HEK293 (cell line): ENCODE measurements around the gene CELF1.

Experiments
- CTCF ChIA-PET: fragments of 350-600 bp; formaldehyde crosslinking; extraction: SDS; loops from one replicate; lab custom pipeline; 2021; ENCODE audit warnings: antibody characterized with exemption; lab: Yijun Ruan, JAX
- POLR2A ChIA-PET: fragments of 300-600 bp; formaldehyde crosslinking; extraction: SDS; loops from one replicate; lab custom pipeline; 2020; ENCODE audit warnings: antibody characterized with exemption, inconsistent platforms; lab: Yijun Ruan, JAX
- H3K27ac ChIP-seq: fragments of 200-500 bp; sonication (Bioruptor generic); 2 replicates; pipeline ENCODE4 v1.5.1; 2014; ENCODE audit warnings: low read depth, low read length, control low read depth, inconsistent platforms; ENCODE audit errors: extremely low read depth
- H3K36me3 ChIP-seq, 2 experiments: fragments of 200-500 bp in 1 of 2; sonication (Bioruptor generic) in 1 of 2; 1 replicate in 1 of 2; 2 replicates in 1 of 2; pipeline ENCODE4 v1.5.1; 2014 to 2017; ENCODE audit warnings: inconsistent platforms in 2 of 2, low read length in 2 of 2; ENCODE audit not compliant: control insufficient read depth in 2 of 2, insufficient read depth in 1 of 2
- H3K4me1 ChIP-seq: fragments of 200-500 bp; sonication (Bioruptor generic); 2 replicates; pipeline ENCODE4 v1.5.1; 2014; ENCODE audit warnings: mild to moderate bottlenecking, low read length, inconsistent platforms; ENCODE audit not compliant: control insufficient read depth, insufficient read depth
- H3K4me3 ChIP-seq: 2 replicates; pipeline ENCODE4 v1.5.1; 2011; ENCODE audit warnings: low read depth, mild to moderate bottlenecking, control low read depth, low read length, moderate library complexity
- H3K9me3 ChIP-seq: fragments of 200-500 bp; sonication (Bioruptor generic); 2 replicates; pipeline ENCODE4 v1.5.1; 2014; ENCODE audit warnings: low read depth, low read length, inconsistent platforms; ENCODE audit not compliant: control insufficient read depth, insufficient read depth
- HOXA7 ChIP-seq: sonication (generic); formaldehyde crosslinking; IDR thresholded peaks from 2 replicates; pipeline ENCODE4 v1.8.1; 2022; ENCODE audit warnings: missing genetic modification reagents, borderline replicate concordance
- HOXC10 ChIP-seq: sonication (generic); formaldehyde crosslinking; IDR thresholded peaks from 2 replicates; pipeline ENCODE4 v1.8.1; 2023; ENCODE audit warnings: mild to moderate bottlenecking, missing genetic modification reagents
- KLF10 ChIP-seq: fragments of 450-650 bp; IDR thresholded peaks from 2 replicates; pipeline ENCODE4 v1.5.1; 2018; ENCODE audit warnings: missing biosample characterization, mild to moderate bottlenecking, missing genetic modification characterization
- KLF7 ChIP-seq: fragments of 450-650 bp; formaldehyde crosslinking; IDR thresholded peaks from 2 replicates; pipeline ENCODE4 v1.5.1; 2016; ENCODE audit warnings: missing biosample characterization, missing genetic modification characterization, borderline replicate concordance
- OSR2 ChIP-seq: fragments of 450-650 bp; formaldehyde crosslinking; IDR thresholded peaks from 2 replicates; pipeline ENCODE4 v1.5.1; 2016; ENCODE audit warnings: missing biosample characterization, missing genetic modification characterization
- SP2 ChIP-seq: fragments of 450-650 bp; formaldehyde crosslinking; IDR thresholded peaks from 2 replicates; pipeline ENCODE4 v1.5.1; 2016; ENCODE audit warnings: missing biosample characterization, missing genetic modification characterization
- TCF7L2 ChIP-seq: IDR thresholded peaks from 2 replicates; pipeline ENCODE4 v1.6.1; 2011; ENCODE audit warnings: low read depth, mild to moderate bottlenecking, inconsistent platforms, low read length, moderate library complexity, borderline replicate concordance
- ZBTB8A ChIP-seq: fragments of 450-650 bp; formaldehyde crosslinking; IDR thresholded peaks from 2 replicates; pipeline ENCODE4 v1.5.1; 2016; ENCODE audit warnings: missing biosample characterization, missing genetic modification characterization
- ZNF10 ChIP-seq: fragments of 450-650 bp; formaldehyde crosslinking; IDR thresholded peaks from 2 replicates; pipeline ENCODE4 v1.5.1; 2017; ENCODE audit warnings: missing biosample characterization, missing genetic modification characterization
- ZNF114 ChIP-seq: fragments of 450-650 bp; formaldehyde crosslinking; IDR thresholded peaks from 2 replicates; pipeline ENCODE4 v1.5.0; 2017; ENCODE audit warnings: missing biosample characterization, missing genetic modification characterization
- ZNF132 ChIP-seq: fragments of 450-650 bp; formaldehyde crosslinking; IDR thresholded peaks from 2 replicates; pipeline ENCODE4 v1.5.1; 2017; ENCODE audit warnings: missing biosample characterization, missing genetic modification characterization, borderline replicate concordance
- ZNF175 ChIP-seq: fragments of 450-650 bp; formaldehyde crosslinking; IDR thresholded peaks from 2 replicates; pipeline ENCODE4 v1.5.1; 2016; ENCODE audit warnings: missing biosample characterization, missing genetic modification characterization
- ZNF23 ChIP-seq: fragments of 450-650 bp; formaldehyde crosslinking; IDR thresholded peaks from 2 replicates; pipeline ENCODE4 v1.5.1; 2016; ENCODE audit warnings: missing biosample characterization, missing genetic modification characterization, borderline replicate concordance
- ZNF324 ChIP-seq: fragments of 450-650 bp; formaldehyde crosslinking; IDR thresholded peaks from 2 replicates; pipeline ENCODE4 v1.5.1; 2016; ENCODE audit warnings: missing biosample characterization, missing genetic modification characterization
- ZNF335 ChIP-seq: fragments of 450-650 bp; formaldehyde crosslinking; conservative IDR thresholded peaks from 2 replicates; pipeline ENCODE4 v1.5.1; 2016; ENCODE audit warnings: missing biosample characterization, missing genetic modification characterization
- ZNF366 ChIP-seq: fragments of 450-650 bp; formaldehyde crosslinking; conservative IDR thresholded peaks from 2 replicates; pipeline ENCODE4 v1.5.1; 2016; ENCODE audit warnings: missing biosample characterization, missing genetic modification characterization
- ZNF391 ChIP-seq: fragments of 450-650 bp; formaldehyde crosslinking; IDR thresholded peaks from 2 replicates; pipeline ENCODE4 v1.5.1; 2016; ENCODE audit warnings: low read depth, missing biosample characterization, missing genetic modification characterization, borderline replicate concordance
- ZNF501 ChIP-seq: fragments of 450-650 bp; formaldehyde crosslinking; IDR thresholded peaks from 2 replicates; pipeline ENCODE4 v1.5.1; 2016; ENCODE audit warnings: missing biosample characterization, missing genetic modification characterization
- ZNF514 ChIP-seq: fragments of 450-650 bp; formaldehyde crosslinking; IDR thresholded peaks from 2 replicates; pipeline ENCODE4 v1.5.1; 2016; ENCODE audit warnings: missing biosample characterization, missing genetic modification characterization
- ZNF530 ChIP-seq: fragments of 450-650 bp; formaldehyde crosslinking; IDR thresholded peaks from 2 replicates; pipeline ENCODE4 v1.5.1; 2016; ENCODE audit warnings: low read depth, missing biosample characterization, missing genetic modification characterization
- ZNF664 ChIP-seq: fragments of 450-650 bp; formaldehyde crosslinking; IDR thresholded peaks from 2 replicates; pipeline ENCODE4 v1.5.1; 2016; ENCODE audit warnings: missing biosample characterization, missing genetic modification characterization
- ZNF777 ChIP-seq: fragments of 450-650 bp; formaldehyde crosslinking; IDR thresholded peaks from 2 replicates; pipeline ENCODE4 v1.5.1; 2017; ENCODE audit warnings: missing biosample characterization, missing genetic modification characterization, borderline replicate concordance
- ZNF830 ChIP-seq: fragments of 450-650 bp; IDR thresholded peaks from 2 replicates; pipeline ENCODE4 v1.5.0; 2018; ENCODE audit warnings: missing biosample characterization, missing genetic modification characterization, low read depth, mild to moderate bottlenecking, moderate library complexity
- ZSCAN23 ChIP-seq: fragments of 450-650 bp; formaldehyde crosslinking; IDR thresholded peaks from 2 replicates; pipeline ENCODE4 v1.5.1; 2016; ENCODE audit warnings: missing biosample characterization, missing genetic modification characterization
- ZSCAN30 ChIP-seq: fragments of 450-650 bp; IDR thresholded peaks from 2 replicates; pipeline ENCODE4 v1.5.1; 2018; ENCODE audit warnings: missing biosample characterization, mild to moderate bottlenecking, missing genetic modification characterization, moderate library complexity
- TF ChIP-seq, protein P1 (sequence below): fragments of 450-650 bp; formaldehyde crosslinking; IDR thresholded peaks from 2 replicates; pipeline ENCODE4 v1.5.1; 2016; ENCODE audit warnings: missing biosample characterization, missing genetic modification characterization
- TF ChIP-seq, protein P2 (sequence below): fragments of 450-650 bp; formaldehyde crosslinking; IDR thresholded peaks from 2 replicates; pipeline ENCODE4 v1.5.1; 2016; ENCODE audit warnings: missing biosample characterization, missing genetic modification characterization
- TF ChIP-seq, protein P3 (sequence below): fragments of 450-650 bp; formaldehyde crosslinking; IDR thresholded peaks from 2 replicates; pipeline ENCODE4 v1.5.1; 2016; ENCODE audit warnings: missing biosample characterization, missing genetic modification characterization

Gene CELF1

DNA sequence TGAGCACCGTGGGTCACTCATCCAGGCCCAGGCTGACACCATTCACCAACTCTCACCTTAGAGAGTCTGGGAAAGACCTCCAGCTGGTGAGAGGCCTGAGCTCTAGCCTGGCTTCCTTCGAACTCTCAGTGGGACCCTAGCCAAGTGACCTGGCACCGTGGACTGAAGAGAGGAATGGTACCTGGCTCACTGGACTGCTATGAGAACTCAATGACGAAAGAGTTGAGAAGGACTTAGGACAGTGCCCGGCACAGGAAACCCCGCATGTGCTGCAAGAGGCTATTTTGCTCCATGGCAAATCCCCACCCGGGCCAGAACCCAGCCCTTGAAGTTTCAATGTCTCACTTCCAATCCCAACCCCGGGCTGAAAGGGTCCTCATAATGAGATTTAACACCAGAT lies 103.4 kb downstream of the CELF1 start (continued):
- TF ChIP-seq ZNF10 (tag by site-specific recombination): no peak
- TF ChIP-seq, all 188 proteins: peak for 0

DNA sequence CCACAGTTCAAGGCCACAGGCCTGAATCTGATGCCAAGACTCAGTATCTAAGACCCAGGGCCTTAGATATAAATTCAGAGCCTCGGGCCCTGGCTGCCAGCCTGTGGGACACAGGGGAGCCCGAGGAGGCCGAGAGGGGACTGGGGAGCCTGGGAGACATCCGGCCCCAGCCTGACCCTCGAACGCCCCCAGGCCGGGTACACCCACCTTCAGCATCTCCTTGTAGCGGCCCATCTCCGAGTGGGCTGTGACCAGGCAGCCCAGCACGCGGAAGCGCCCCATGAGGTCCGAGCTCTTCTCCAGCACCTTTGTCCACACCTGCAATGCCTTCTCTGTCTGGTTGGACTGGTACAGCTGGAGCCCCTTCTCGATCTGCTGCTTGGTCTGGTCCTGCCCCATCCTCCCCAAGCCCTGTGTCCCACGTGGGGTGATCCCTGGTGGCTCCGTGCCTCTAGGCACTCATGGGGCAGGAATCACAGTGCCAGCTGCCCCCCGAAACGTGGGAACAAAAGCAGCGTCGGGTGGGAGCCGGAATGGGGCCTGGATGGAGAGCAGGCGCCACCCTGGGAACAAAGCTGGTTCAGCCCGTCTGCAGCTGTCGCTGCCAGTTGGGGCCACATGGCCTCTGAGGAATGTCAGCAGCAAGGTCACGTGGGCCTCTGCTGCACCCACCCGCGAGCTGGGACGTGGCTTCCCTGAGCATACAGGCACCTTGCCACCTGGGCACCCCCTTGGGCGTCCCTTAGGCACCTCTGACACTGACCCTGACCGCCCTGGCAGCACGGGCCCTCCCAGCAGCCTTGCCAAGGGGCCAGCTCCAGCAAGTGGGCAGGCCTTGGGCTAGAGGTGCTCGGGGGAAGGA lies 104.1 kb downstream of the CELF1 start, which contains the start of gene RAPSN:
RAPSN (minus strand) TSS at position 571 of the 862 bp plus-strand sequence; CDS start at position 399, 172 bp downstream.
- no peaks in the 10 kb centered on the region for H3K4me1 ChIP-seq
- H3K36me3 ChIP-seq: no peaks in the 10 kb centered on the region
- H3K27ac ChIP-seq: no peak within 1 kb of the TSS
- no peak within 1 kb of the TSS for H3K4me3 ChIP-seq
- CTCF ChIA-PET: no interaction called here
- TF ChIP-seq ZNF132 (tag by site-specific recombination) (no peak), OSR2 (tag by site-specific recombination) (no peak), ZNF175 (tag by site-specific recombination) (no peak), ZNF366 (no peak), ZSCAN23 (no peak), KLF10 (tag by site-specific recombination) (no peak), ZNF114 (tag by site-specific recombination) (no peak), ZNF23 (tag by site-specific recombination) (no peak), ZBTB8A (tag by site-specific recombination) (no peak), ZNF830 (tag by site-specific recombination) (no peak), ZNF391 (tag by site-specific recombination) (no peak)
- TF ChIP-seq, protein P1, sequence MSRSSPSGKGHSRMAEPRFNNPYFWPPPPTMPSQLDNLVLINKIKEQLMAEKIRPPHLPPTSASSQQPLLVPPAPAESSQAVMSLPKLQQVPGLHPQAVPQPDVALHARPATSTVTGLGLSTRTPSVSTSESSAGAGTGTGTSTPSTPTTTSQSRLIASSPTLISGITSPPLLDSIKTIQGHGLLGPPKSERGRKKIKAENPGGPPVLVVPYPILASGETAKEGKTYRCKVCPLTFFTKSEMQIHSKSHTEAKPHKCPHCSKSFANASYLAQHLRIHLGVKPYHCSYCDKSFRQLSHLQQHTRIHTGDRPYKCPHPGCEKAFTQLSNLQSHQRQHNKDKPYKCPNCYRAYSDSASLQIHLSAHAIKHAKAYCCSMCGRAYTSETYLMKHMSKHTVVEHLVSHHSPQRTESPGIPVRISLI (tag by site-specific recombination): no peak
- no peaks in the 10 kb centered on the region for H3K9me3 ChIP-seq
- POLR2A ChIA-PET: no interaction called here

DNA sequence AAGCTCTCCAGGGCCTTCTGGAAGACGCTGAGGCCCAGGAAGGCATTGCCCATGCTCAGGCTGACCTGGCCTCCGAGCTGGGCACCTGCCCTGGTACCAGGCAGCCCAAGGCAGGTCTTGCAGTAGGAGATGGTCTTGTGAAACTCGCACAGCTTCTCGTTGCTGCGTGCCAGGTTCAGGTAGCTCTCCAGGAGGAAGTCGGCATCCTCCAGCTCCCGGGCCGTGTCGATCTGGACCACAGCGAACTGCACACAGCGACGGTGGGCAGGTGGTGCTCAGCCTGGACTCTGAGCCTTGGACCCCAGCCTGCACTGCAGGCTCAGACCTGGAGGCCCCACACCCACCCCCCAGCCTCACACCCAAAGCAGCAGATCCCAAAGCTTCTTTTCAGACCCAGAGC lies 105.0 kb downstream of the CELF1 start:
- POLR2A ChIA-PET: no interaction called here
- no peak overlapping the region for H3K27ac ChIP-seq
- CTCF ChIA-PET: no interaction called here
- TF ChIP-seq, protein P2, sequence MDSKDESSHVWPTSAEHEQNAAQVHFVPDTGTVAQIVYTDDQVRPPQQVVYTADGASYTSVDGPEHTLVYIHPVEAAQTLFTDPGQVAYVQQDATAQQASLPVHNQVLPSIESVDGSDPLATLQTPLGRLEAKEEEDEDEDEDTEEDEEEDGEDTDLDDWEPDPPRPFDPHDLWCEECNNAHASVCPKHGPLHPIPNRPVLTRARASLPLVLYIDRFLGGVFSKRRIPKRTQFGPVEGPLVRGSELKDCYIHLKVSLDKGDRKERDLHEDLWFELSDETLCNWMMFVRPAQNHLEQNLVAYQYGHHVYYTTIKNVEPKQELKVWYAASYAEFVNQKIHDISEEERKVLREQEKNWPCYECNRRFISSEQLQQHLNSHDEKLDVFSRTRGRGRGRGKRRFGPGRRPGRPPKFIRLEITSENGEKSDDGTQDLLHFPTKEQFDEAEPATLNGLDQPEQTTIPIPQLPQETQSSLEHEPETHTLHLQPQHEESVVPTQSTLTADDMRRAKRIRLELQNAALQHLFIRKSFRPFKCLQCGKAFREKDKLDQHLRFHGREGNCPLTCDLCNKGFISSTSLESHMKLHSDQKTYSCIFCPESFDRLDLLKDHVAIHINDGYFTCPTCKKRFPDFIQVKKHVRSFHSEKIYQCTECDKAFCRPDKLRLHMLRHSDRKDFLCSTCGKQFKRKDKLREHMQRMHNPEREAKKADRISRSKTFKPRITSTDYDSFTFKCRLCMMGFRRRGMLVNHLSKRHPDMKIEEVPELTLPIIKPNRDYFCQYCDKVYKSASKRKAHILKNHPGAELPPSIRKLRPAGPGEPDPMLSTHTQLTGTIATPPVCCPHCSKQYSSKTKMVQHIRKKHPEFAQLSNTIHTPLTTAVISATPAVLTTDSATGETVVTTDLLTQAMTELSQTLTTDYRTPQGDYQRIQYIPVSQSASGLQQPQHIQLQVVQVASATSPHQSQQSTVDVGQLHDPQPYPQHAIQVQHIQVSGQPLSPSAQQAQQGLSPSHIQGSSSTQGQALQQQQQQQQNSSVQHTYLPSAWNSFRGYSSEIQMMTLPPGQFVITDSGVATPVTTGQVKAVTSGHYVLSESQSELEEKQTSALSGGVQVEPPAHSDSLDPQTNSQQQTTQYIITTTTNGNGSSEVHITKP: no peak
- no peak for TF ChIP-seq TCF7L2
- TF ChIP-seq KLF7 (tag by site-specific recombination): no peak
- no peak for TF ChIP-seq ZNF501 (tag by site-specific recombination)
- TF ChIP-seq ZSCAN30: no peak
- TF ChIP-seq ZNF777 (tag by site-specific recombination): no peak
- no peak for TF ChIP-seq ZNF335 (tag by site-specific recombination)
- TF ChIP-seq HOXA7 (CRISPR knock-in tag): no peak
- no peak for TF ChIP-seq ZNF324 (tag by site-specific recombination)
- no peak for TF ChIP-seq SP2 (tag by site-specific recombination)
- no peak for TF ChIP-seq ZNF530
- TF ChIP-seq, protein P3, sequence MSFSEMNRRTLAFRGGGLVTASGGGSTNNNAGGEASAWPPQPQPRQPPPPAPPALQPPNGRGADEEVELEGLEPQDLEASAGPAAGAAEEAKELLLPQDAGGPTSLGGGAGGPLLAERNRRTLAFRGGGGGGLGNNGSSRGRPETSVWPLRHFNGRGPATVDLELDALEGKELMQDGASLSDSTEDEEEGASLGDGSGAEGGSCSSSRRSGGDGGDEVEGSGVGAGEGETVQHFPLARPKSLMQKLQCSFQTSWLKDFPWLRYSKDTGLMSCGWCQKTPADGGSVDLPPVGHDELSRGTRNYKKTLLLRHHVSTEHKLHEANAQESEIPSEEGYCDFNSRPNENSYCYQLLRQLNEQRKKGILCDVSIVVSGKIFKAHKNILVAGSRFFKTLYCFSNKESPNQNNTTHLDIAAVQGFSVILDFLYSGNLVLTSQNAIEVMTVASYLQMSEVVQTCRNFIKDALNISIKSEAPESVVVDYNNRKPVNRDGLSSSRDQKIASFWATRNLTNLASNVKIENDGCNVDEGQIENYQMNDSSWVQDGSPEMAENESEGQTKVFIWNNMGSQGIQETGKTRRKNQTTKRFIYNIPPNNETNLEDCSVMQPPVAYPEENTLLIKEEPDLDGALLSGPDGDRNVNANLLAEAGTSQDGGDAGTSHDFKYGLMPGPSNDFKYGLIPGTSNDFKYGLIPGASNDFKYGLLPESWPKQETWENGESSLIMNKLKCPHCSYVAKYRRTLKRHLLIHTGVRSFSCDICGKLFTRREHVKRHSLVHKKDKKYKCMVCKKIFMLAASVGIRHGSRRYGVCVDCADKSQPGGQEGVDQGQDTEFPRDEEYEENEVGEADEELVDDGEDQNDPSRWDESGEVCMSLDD (tag by site-specific recombination): no peak
- TF ChIP-seq ZNF514: no peak
- no peak for TF ChIP-seq ZNF664 (tag by site-specific recombination)
- no peak for TF ChIP-seq HOXC10

More for the DNA sequence above, 105.0 kb downstream of the CELF1 start:
- Histone ChIP-seq H3K9me3 (no peaks in the 10 kb centered on the region), H3K4me1 (no peaks in the 10 kb centered on the region), H3K4me3 (no peak overlapping the region), H3K36me3 (no peaks in the 10 kb centered on the region)
